Stomach (tissue), 9 donors: ENCODE measurements around the gene ANKS1B. TPM values are rescaled to one million over a fixed set of nuclear protein-coding genes. Genes with fewer than 3 reads are reported as not detected.

Experiments
- DNase-seq, 2 donors: peaks; one replicate each; pipeline versions ENCODE4 v3.0.0 to v3.0.0-alpha.2; 2013 to 2019
- H3K27ac ChIP-seq, 5 donors: fragments of 200-600 bp in 4 of 5; sonication (generic) in 4 of 5; one replicate each; pipeline ENCODE4 v1.5.1; 2013 to 2019; ENCODE audit warnings: mild to moderate bottlenecking in 1 of 5, moderate library complexity in 1 of 5
- H3K27me3 ChIP-seq, 3 donors: fragments of 200-600 bp; sonication (generic); one replicate each; pipeline ENCODE4 v1.5.1; 2017 to 2019; ENCODE audit warnings: mixed run types in 1 of 3
- H3K36me3 ChIP-seq, 4 donors: fragments of 200-600 bp; sonication (generic); 1 replicate in 3 of 4; 2 replicates in 1 of 4; pipeline ENCODE4 v1.5.1; 2016 to 2019
- H3K4me1 ChIP-seq, 4 donors: fragments of 200-600 bp; sonication (generic); one replicate each; pipeline ENCODE4 v1.5.1; 2016 to 2019
- H3K4me3 ChIP-seq, 4 donors: fragments of 200-600 bp; sonication (generic) in 3 of 4; one replicate each; pipeline ENCODE4 v1.5.1; 2016 to 2019; ENCODE audit warnings: mild to moderate bottlenecking in 1 of 4
- H3K9me3 ChIP-seq, 4 donors: fragments of 200-600 bp; sonication (generic); one replicate each; pipeline ENCODE4 v1.5.1; 2016 to 2019
- EP300 ChIP-seq: sonication (generic); formaldehyde crosslinking; IDR thresholded peaks from one replicate; pipeline ENCODE4 v1.6.1; 2017; ENCODE audit warnings: antibody characterized with exemption
- POLR2A ChIP-seq, 4 donors: fragments of 450-650 bp; IDR thresholded peaks; one replicate each; pipeline ENCODE4 v1.6.1; 2016; ENCODE audit warnings: antibody characterized with exemption in 4 of 4, control low read depth in 2 of 4, mild to moderate bottlenecking in 1 of 4, moderate library complexity in 1 of 4
- POLR2AphosphoS5 ChIP-seq, 3 donors: sonication (generic); formaldehyde crosslinking; IDR thresholded peaks; one replicate each; pipeline ENCODE4 v1.6.1; 2016; ENCODE audit warnings: antibody characterized with exemption in 3 of 3
- WGBS, 5 donors: extraction: QIAGEN DNeasy Blood & Tissue Kit in 3 of 5; methylation state at CpG; one replicate each; pipeline versions ENCODE4 v1.1.5 to v1.1.7; 2013 to 2018; 5-methylcytosine and 5-hydroxymethylcytosine counted together
- intact Hi-C: fragments of 100-400 bp; cut with DNase I; formaldehyde crosslinking; loops from one replicate; pipeline ENCODE4 v1.15.1; 2023; ENCODE audit warnings: low total_unique reads
- polyA plus RNA-seq, 3 donors: library from polyadenylated mRNA; stranded (reverse); fragments of 200-250 nt; gene quantifications; one replicate each; pipeline ENCODE4 v1.2.3, GENCODE V29; 2013
- total RNA-seq, 5 donors: library from RNA; depleted of rRNA; stranded (reverse); fragments of >200 nt; gene quantifications; one replicate each; pipeline versions ENCODE4 v1.1.0 to v1.2.3, GENCODE V29; 2014 to 2016
- TF ChIP-seq, protein P1 (sequence below), 7 experiments: fragments of 450-650 bp in 4 of 7; fragments of 200-600 bp in 3 of 7; sonication (generic) in 3 of 7; IDR thresholded peaks; one replicate each; pipeline ENCODE4 v1.5.1; 2016 to 2019; ENCODE audit warnings: antibody characterized with exemption in 7 of 7, control low read depth in 2 of 7, mild to moderate bottlenecking in 1 of 7
- donor health status: healthy with polysubstance abuse.
- donor health status: Bipolar disorder and iron deficiency.
- donor health status: healthy.

Gene ANKS1B
- total and polyA plus RNA-seq, 8 donors, result 0.73 to 26.8 (median 2.2) TPM; not detected in 2

DNA sequence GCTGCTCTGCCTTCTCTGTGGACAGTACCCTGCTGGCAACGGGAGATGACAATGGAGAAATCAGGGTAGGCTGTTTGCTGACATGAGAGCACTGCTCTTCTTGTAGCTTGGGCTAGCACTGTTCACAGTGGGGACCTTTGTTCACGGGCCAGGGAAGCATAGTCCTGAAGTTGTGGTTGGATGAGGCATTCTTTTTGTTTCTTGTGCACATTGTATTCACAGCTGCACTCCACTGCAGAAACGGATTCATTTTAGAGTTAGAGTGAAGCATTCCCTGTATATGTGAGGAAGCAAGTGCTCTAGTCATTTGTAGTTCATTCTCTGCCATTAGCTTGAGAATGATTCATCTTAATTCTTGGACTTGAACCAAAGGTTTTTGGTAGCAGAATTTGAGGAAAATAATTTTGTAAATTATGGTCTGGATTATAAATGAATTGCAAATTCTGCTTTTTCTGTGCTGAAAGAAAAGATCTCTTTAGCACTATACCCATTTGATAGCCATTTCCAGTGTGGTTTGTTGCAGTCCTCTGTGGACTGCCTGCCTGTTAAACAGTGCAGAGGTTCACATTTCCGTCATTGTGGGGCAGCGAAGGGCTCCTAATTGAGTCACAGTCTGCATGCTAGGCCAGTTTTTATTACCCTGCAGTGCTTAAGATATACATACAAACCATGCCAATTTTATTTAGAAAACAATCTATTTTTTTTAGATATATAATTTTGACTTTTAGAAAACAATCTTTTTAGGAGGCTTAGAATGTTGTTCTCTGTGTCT, 1259.1 kb downstream of the ANKS1B start:
- peak in 1 of 2 donors; percentile 78 for DNase-seq
- intact Hi-C loops, result no loop called here
- WGBS, 5 donors, result 56 to 68% (median 65%) methylated on average over 5 of the region's 5 CpGs
- H3K36me3 ChIP-seq, result peaks cover 13 to 97% (median 95%) of the 10 kb centered on the region in 4 donors
- no peaks in the 10 kb centered on the region for H3K4me1 ChIP-seq
- no peaks in the 10 kb centered on the region for H3K27me3 ChIP-seq
- no peaks in the 10 kb centered on the region for H3K9me3 ChIP-seq
- TF ChIP-seq, protein P1, sequence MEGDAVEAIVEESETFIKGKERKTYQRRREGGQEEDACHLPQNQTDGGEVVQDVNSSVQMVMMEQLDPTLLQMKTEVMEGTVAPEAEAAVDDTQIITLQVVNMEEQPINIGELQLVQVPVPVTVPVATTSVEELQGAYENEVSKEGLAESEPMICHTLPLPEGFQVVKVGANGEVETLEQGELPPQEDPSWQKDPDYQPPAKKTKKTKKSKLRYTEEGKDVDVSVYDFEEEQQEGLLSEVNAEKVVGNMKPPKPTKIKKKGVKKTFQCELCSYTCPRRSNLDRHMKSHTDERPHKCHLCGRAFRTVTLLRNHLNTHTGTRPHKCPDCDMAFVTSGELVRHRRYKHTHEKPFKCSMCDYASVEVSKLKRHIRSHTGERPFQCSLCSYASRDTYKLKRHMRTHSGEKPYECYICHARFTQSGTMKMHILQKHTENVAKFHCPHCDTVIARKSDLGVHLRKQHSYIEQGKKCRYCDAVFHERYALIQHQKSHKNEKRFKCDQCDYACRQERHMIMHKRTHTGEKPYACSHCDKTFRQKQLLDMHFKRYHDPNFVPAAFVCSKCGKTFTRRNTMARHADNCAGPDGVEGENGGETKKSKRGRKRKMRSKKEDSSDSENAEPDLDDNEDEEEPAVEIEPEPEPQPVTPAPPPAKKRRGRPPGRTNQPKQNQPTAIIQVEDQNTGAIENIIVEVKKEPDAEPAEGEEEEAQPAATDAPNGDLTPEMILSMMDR (IDR thresholded peaks at IDR 0.05), result no peak
- TF ChIP-seq POLR2A (IDR thresholded peaks at IDR 0.05) (no peak), EP300 (no peak), POLR2AphosphoS5 (IDR thresholded peaks at IDR 0.05) (no peak)
- no peak overlapping the region for H3K4me3 ChIP-seq
- no peak overlapping the region for H3K27ac ChIP-seq

DNA sequence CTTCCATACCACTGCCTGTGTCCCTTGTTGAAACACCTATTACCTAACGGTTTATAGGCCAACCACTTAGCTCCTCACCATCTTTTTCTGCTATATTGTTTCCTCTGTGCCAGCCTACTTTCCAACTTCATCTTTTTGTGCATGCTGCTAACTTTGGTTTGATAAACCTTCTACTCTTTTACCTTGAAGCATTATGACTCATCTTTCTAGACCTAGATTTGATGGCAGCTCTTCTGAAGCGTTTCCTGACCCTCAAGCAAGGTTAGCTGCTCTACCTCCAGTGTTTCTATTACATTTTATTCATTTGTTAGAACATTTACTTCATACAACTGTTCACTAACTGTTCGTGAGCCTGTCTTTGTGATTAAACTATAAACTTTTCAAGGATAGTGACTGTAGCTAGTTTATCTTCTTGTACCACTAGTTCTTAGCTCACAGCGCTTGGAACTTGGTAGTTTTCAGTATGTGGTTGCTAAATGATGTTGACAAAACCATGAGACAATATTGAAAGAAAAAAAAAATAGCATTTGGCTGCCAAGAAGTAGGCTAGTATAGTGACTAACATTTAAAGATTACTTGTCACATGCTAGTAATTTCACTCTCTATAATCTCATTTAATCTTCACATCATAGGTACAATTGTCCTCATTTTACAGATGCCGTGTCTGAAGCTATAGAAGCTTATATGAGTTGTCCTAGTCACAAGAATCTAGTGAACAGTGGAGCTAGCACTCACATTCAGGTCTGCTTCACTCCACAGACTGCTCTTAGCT, 1260.2 kb downstream of the ANKS1B start:
- intact Hi-C loops, result no loop called here
- Histone ChIP-seq H3K27ac (no peak overlapping the region), H3K36me3 (peaks cover 13 to 93% (median 91%) of the 10 kb centered on the region in 4 donors), H3K4me3 (no peak overlapping the region), H3K4me1 (no peaks in the 10 kb centered on the region), H3K9me3 (no peaks in the 10 kb centered on the region), H3K27me3 (no peaks in the 10 kb centered on the region)
- 58 to 81% (median 66%) methylated on average over 5 of the region's 5 CpGs for WGBS, 5 donors
- no peak for DNase-seq
- TF ChIP-seq, protein P1 (IDR thresholded peaks at IDR 0.05), result no peak
- TF ChIP-seq POLR2AphosphoS5 (IDR thresholded peaks at IDR 0.05) (no peak), EP300 (no peak), POLR2A (IDR thresholded peaks at IDR 0.05) (no peak)

DNA sequence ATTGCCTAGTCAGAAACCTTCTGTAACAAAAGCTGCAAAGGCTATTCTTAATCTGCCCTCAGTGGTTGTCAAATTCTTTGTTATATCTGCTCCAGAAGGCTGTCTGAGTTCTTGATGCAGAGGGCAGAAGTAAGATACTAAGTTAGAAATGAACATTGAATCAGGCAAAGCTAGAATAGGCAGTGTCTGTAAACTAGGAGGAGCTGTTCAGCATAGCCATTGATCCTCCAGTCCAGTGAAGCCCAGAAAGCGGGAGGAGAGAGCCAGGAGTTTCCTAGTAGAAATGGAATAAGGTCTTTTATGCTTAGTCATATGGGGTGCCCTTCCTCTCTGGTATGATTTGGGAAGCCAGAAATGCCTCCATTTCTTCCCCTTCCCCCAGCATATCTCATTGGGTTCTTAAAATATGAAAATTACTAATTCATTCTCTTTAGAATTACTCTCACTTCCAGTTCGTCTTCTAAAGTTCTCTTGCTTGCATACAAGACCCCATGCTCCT, 1263.5 kb downstream of the ANKS1B start:
- H3K36me3 ChIP-seq, result peaks cover 8 to 91% (median 83%) of the 10 kb centered on the region in 4 donors
- no peaks in the 10 kb centered on the region for H3K9me3 ChIP-seq
- 79 to 96% (median 91%) methylated on average over 2 of the region's 2 CpGs for WGBS, 5 donors
- H3K4me3 ChIP-seq, result no peak overlapping the region
- no peak overlapping the region for H3K27ac ChIP-seq
- no peaks in the 10 kb centered on the region for H3K27me3 ChIP-seq
- TF ChIP-seq EP300 (no peak), POLR2AphosphoS5 (IDR thresholded peaks at IDR 0.05) (no peak), POLR2A (IDR thresholded peaks at IDR 0.05) (no peak)
- TF ChIP-seq, protein P1 (IDR thresholded peaks at IDR 0.05), result no peak
- intact Hi-C loops, result no loop called here
- DNase-seq, result no peak
- H3K4me1 ChIP-seq, result no peaks in the 10 kb centered on the region
